Duodenal mucosa (tissue), 2 donors: ENCODE data around the gene MAPKAPK3.
A peak's percentile ranks its signal among the peaks of the same experiment; 100 is the strongest.

Experiments used
- H3K27ac ChIP-seq: one replicate; pipeline ENCODE4 v1.7.0; 2013; ENCODE audit warnings: low read depth, low read length
- H3K27me3 ChIP-seq, 2 donors: one replicate each; pipeline ENCODE4 v1.7.0; 2013; ENCODE audit warnings: low read length in 2 of 2, control low read depth in 1 of 2; ENCODE audit not compliant: insufficient read depth in 2 of 2, control insufficient read depth in 1 of 2
- H3K36me3 ChIP-seq, 2 donors: one replicate each; pipeline ENCODE4 v1.7.0; 2013; ENCODE audit warnings: low read length in 2 of 2, control low read depth in 1 of 2; ENCODE audit not compliant: insufficient read depth in 2 of 2, control insufficient read depth in 1 of 2
- H3K4me1 ChIP-seq, 2 donors: one replicate each; pipeline ENCODE4 v1.7.0; 2013; ENCODE audit warnings: low read length in 2 of 2, control low read depth in 1 of 2; ENCODE audit not compliant: insufficient read depth in 2 of 2, control insufficient read depth in 1 of 2
- H3K4me3 ChIP-seq, 2 donors: one replicate each; pipeline ENCODE4 v1.7.0; 2013; ENCODE audit warnings: low read length in 2 of 2, low read depth in 1 of 2
- H3K9ac ChIP-seq, 2 donors: one replicate each; pipeline ENCODE4 v1.7.0; 2013; ENCODE audit warnings: low read length in 2 of 2, low read depth in 1 of 2
- H3K9me3 ChIP-seq, 2 donors: one replicate each; pipeline ENCODE4 v1.7.0; 2013; ENCODE audit warnings: low read length in 2 of 2, control low read depth in 1 of 2; ENCODE audit not compliant: control insufficient read depth in 1 of 2

Gene MAPKAPK3

GRCh38 chr3:50616003-50616769 lies 765 bp upstream of the MAPKAPK3 start:
- Histone ChIP-seq H3K4me1 (peaks cover 43 to 54% of the 10 kb centered on the region in 2 donors), H3K27ac (peak overlapping the region; percentile 67), H3K9ac (peak overlapping the region; percentile 42 to 68), H3K36me3 (no peaks in the 10 kb centered on the region), H3K4me3 (peak overlapping the region; percentile 84 to 86), H3K27me3 (no peaks in the 10 kb centered on the region), H3K9me3 (no peaks in the 10 kb centered on the region)

GRCh38 chr3:50616770-50617095 lies 218 bp upstream of the MAPKAPK3 start:
- Histone ChIP-seq H3K27me3 (no peaks in the 10 kb centered on the region), H3K4me3 (peak overlapping the region; percentile 84 to 86), H3K9me3 (no peaks in the 10 kb centered on the region), H3K36me3 (no peaks in the 10 kb centered on the region), H3K9ac (peak overlapping the region; percentile 42 to 68), H3K27ac (peak overlapping the region; percentile 67), H3K4me1 (peaks cover 43 to 54% of the 10 kb centered on the region in 2 donors)

- peak overlapping the region; percentile 91 for H3K27ac ChIP-seq
- H3K4me1 ChIP-seq, result peaks cover 36 to 51% of the 10 kb centered on the region in 2 donors
- H3K4me3 ChIP-seq, result peak overlapping the region; percentile 86 to 96
- H3K36me3 ChIP-seq, result peaks cover 0 to 5% of the 10 kb centered on the region in 2 donors
- H3K27me3 ChIP-seq, result no peaks in the 10 kb centered on the region
- H3K9me3 ChIP-seq, result no peaks in the 10 kb centered on the region
- H3K9ac ChIP-seq, result peak overlapping the region; percentile 92 to 96
Observed at GRCh38 chr3:50617911-50618481, 1.0 kb downstream of the MAPKAPK3 start.

GRCh38 chr3:50620420-50620819 lies 3.5 kb downstream of the MAPKAPK3 start:
- peak overlapping the region; percentile 17 to 29 for H3K4me3 ChIP-seq
- peaks cover 5 to 9% of the 10 kb centered on the region in 2 donors for H3K36me3 ChIP-seq
- no peaks in the 10 kb centered on the region for H3K9me3 ChIP-seq
- H3K27ac ChIP-seq, result no peak overlapping the region
- H3K4me1 ChIP-seq, result peaks cover 40 to 56% of the 10 kb centered on the region in 2 donors
- H3K27me3 ChIP-seq, result no peaks in the 10 kb centered on the region
- H3K9ac ChIP-seq, result no peak overlapping the region

DNA sequence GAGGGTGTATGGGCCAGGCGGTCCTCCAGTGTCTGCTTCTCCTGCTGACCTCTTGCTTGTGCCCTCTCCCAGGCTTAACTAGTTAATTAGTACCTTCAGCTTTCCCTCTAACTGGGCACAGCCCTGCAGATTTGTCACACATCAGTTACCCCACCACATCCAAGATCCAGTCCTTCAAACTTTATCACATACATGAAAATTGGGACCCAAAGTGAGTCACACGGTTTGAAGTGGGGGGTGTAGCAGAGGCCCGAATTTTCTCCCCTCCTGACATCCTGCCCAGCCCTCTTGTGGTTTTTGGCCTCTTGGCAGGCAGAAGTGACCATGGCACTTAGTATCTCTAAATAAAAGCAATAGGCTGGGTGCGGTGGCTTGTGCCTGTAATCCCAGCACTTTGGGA lies 3.9 kb downstream of the MAPKAPK3 start:
- no peaks in the 10 kb centered on the region for H3K27me3 ChIP-seq
- H3K36me3 ChIP-seq, result peaks cover 5 to 9% of the 10 kb centered on the region in 2 donors
- no peak overlapping the region for H3K9ac ChIP-seq
- H3K4me1 ChIP-seq, result peaks cover 40 to 56% of the 10 kb centered on the region in 2 donors
- H3K4me3 ChIP-seq, result no peak overlapping the region
- no peak overlapping the region for H3K27ac ChIP-seq
- no peaks in the 10 kb centered on the region for H3K9me3 ChIP-seq

- H3K4me3 ChIP-seq, result no peak overlapping the region
Observed at GRCh38 chr3:50622881-50623280, 5.9 kb downstream of the MAPKAPK3 start.

DNA sequence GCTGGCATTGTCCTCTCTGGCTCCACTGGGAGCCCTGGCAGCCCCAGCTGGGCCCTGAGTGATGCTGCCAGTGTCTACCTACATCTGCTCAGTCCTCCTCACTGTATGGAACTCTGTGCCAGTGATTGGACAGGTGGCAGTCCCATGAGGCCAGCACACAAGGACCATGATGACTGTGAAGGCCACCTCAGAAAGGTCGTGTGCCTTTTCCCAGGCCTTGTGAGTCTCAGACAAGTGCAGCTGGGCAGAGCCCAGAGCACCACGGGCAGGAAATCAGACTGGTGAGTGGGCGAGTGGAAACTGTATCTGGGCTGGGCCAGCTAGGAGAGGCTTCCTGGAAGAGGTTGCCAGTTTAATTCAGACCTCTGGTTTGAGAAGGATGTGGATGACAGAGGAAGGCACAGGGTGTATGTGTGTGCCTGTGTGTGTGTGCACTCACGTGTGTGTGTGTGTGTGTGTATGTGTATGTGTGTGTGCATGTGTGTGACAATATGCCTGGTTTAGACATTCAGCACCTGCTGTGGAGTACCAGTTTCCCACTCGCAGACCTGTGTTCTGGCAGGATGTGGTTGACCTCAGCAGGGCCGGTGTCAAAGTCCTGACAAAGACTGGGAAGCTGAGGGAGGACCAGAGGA lies 7.0 kb downstream of the MAPKAPK3 start:
- peaks cover 5 to 15% of the 10 kb centered on the region in 2 donors for H3K36me3 ChIP-seq
- H3K9me3 ChIP-seq, result no peaks in the 10 kb centered on the region
- no peak overlapping the region for H3K27ac ChIP-seq
- no peaks in the 10 kb centered on the region for H3K27me3 ChIP-seq
- no peak overlapping the region for H3K4me3 ChIP-seq
- peaks cover 32 to 41% of the 10 kb centered on the region in 2 donors for H3K4me1 ChIP-seq
- no peak overlapping the region for H3K9ac ChIP-seq

More at GRCh38 chr3:50622881-50623280, 5.9 kb downstream of the MAPKAPK3 start:
- Histone ChIP-seq H3K4me1 (peaks cover 37 to 47% of the 10 kb centered on the region in 2 donors), H3K36me3 (peaks cover 5 to 15% of the 10 kb centered on the region in 2 donors), H3K27ac (no peak overlapping the region), H3K27me3 (no peaks in the 10 kb centered on the region), H3K9me3 (no peaks in the 10 kb centered on the region), H3K9ac (no peak overlapping the region)

- H3K36me3 ChIP-seq, result peaks cover 5 to 15% of the 10 kb centered on the region in 2 donors
- H3K4me1 ChIP-seq, result peaks cover 26 to 35% of the 10 kb centered on the region in 2 donors
- no peaks in the 10 kb centered on the region for H3K27me3 ChIP-seq
- H3K9me3 ChIP-seq, result no peaks in the 10 kb centered on the region
- H3K4me3 ChIP-seq, result no peak overlapping the region
- H3K9ac ChIP-seq, result peak overlapping the region in 1 of 2 donors; percentile 17
- no peak overlapping the region for H3K27ac ChIP-seq
Observed at GRCh38 chr3:50624634-50625033, 7.7 kb downstream of the MAPKAPK3 start.

DNA sequence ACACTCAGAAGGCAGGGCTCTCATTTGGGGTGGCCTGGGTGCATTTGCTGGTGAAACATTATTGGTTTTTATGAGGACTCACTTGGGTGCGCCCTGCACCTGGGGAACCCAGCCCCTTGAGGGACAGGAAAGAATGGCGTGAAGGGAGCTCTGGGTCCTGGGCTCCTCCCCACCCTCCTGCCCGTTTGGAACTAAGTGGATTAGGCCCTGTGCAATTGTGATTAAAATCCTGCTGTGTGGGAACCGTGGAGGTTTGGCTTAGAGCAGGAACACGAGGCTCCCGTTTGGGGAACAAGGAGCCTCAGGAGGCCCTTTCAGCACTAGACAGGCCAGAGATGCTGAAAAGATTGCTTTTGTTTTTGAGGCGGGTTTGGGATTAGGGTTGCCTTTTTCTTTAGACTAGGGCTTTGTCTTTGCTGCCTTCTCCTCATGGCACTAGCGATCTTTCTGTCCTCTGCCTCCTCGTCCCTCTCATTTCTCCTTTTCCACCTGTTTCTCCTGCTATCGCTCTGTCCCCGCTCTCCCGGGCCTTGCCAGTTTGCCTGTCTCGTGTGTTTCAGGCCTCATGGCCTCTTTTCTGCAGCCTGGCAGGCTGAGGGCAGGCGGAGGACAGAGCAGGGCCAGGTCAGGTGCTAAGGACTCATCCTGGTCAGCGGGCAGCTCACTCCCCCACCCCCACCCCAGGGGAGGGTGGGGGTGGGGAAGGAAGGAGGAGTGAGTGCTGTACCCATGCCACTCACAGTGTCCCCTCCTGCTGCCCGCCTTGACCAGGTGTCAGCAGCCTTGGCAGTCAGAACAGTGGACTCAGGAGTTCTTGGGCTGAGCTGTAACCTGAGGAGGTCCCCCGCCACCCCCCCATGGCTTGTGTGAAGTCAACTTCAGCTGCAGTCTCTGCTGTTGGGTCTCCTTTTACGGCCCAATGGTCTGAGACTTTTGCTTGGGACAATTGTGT lies 8.6 kb downstream of the MAPKAPK3 start:
- no peaks in the 10 kb centered on the region for H3K27me3 ChIP-seq
- H3K27ac ChIP-seq, result no peak overlapping the region
- H3K9ac ChIP-seq, result peak overlapping the region in 1 of 2 donors; percentile 17
- H3K4me3 ChIP-seq, result no peak overlapping the region
- H3K36me3 ChIP-seq, result peaks cover 5 to 15% of the 10 kb centered on the region in 2 donors
- no peaks in the 10 kb centered on the region for H3K9me3 ChIP-seq
- H3K4me1 ChIP-seq, result peaks cover 19 to 27% of the 10 kb centered on the region in 2 donors
